HCT116 (cell line): ENCODE measurements around the gene ATAD2B. TPM values are rescaled to one million over a fixed set of nuclear protein-coding genes. Genes with fewer than 3 reads are reported as not detected.

Experiments used
- ATAC-seq: fragments of 200-7000 bp; cut with Tn5 transposase; 2 replicates; pipeline ENCODE4 v1.9.1; 2020; ENCODE audit warnings: mild to moderate bottlenecking, moderate library complexity
- BruUV-seq: library from RNA; stranded (reverse); fragments of 400-500 nt; replicated peaks from 2 replicates; lab custom pipeline; 2021; lab: Mats Ljungman, UMichigan
- CTCF ChIA-PET: fragments of 300-600 bp; sonication (Branson Sonifier 250); formaldehyde crosslinking; loops from one replicate; lab custom pipeline; 2021; ENCODE audit warnings: antibody characterized with exemption; lab: Charles Lee
- POLR2A ChIA-PET: fragments of 300-600, 350-600 bp; sonication (Branson Sonifier 250); formaldehyde crosslinking; loops from one replicate; lab custom pipeline; 2021; ENCODE audit warnings: antibody characterized with exemption; lab: Charles Lee
- RAD21 ChIA-PET, 2 experiments: fragments of 300-600 bp; sonication (Branson Sonifier 250); formaldehyde crosslinking; loops; one replicate each; lab custom pipeline; 2023; ENCODE audit warnings: low total read pairs in 2 of 2; ENCODE audit not compliant: uncharacterized antibody in 2 of 2, unreplicated experiment in 2 of 2, low non-redundant PET in 1 of 2; lab: Charles Lee
- DNase-seq: peaks from one replicate; pipeline ENCODE4 v3.0.0-alpha.2; 2010; ENCODE audit warnings: low read depth, low spot score
- H2AFZ ChIP-seq: fragments of 200-600 bp; shearing (Covaris generic), sonication (generic); 2 replicates; pipeline ENCODE4 v1.6.1; 2017; ENCODE audit warnings: low read depth, mixed run types, mixed read lengths, antibody characterized with exemption, low read length; ENCODE audit not compliant: poor library complexity, severe bottlenecking
- H3K27ac ChIP-seq: 2 replicates; pipeline ENCODE4 v1.5.1; 2012; ENCODE audit warnings: low read depth, low read length
- H3K27me3 ChIP-seq: fragments of 200-600 bp; sonication (generic); 2 replicates; pipeline ENCODE4 v1.6.1; 2016; ENCODE audit warnings: mixed run types, low read length, mixed read lengths; ENCODE audit not compliant: insufficient read depth
- H3K36me3 ChIP-seq, 2 experiments: fragments of 200-500 bp in 1 of 2; fragments of 200-600 bp in 1 of 2; sonication (Bioruptor generic) in 1 of 2; sonication (generic) in 1 of 2; 2 replicates each; pipeline versions ENCODE4 v1.5.1 to v1.6.1; 2014 to 2016; ENCODE audit warnings: low read length in 2 of 2, inconsistent platforms in 1 of 2, mixed read lengths in 1 of 2, mixed run types in 1 of 2; ENCODE audit not compliant: insufficient read depth in 2 of 2, control insufficient read depth in 1 of 2
- H3K4me1 ChIP-seq, 2 experiments: fragments of 200-600 bp in 1 of 2; sonication (generic) in 1 of 2; 2 replicates each; pipeline versions ENCODE4 v1.5.1 to v1.6.1; 2012 to 2017; ENCODE audit warnings: low read length in 2 of 2, inconsistent platforms in 1 of 2, mild to moderate bottlenecking in 1 of 2, mixed read lengths in 1 of 2, mixed run types in 1 of 2, moderate library complexity in 1 of 2; ENCODE audit not compliant: insufficient read depth in 2 of 2, control insufficient read depth in 1 of 2
- H3K4me2 ChIP-seq: fragments of 200-600 bp; sonication (generic); 2 replicates; pipeline ENCODE4 v1.6.1; 2017; ENCODE audit warnings: mixed run types, low read length, mixed read lengths
- H3K4me3 ChIP-seq, 2 experiments: fragments of 200-600 bp in 1 of 2; sonication (generic) in 1 of 2; replicated peaks in 1 of 2; 2 replicates each; pipeline ENCODE4 v1.5.1; 2011 to 2016; ENCODE audit warnings: low read length in 2 of 2, control low read depth in 1 of 2, low read depth in 1 of 2, mild to moderate bottlenecking in 1 of 2, mixed read lengths in 1 of 2, mixed run types in 1 of 2
- H3K79me2 ChIP-seq: fragments of 200-600 bp; sonication (generic); 2 replicates; pipeline ENCODE4 v1.6.1; 2017; ENCODE audit warnings: mild to moderate bottlenecking, mixed run types, low read length, moderate library complexity, mixed read lengths; ENCODE audit not compliant: insufficient read depth
- H3K9ac ChIP-seq: fragments of 200-600 bp; sonication (generic); 2 replicates; pipeline ENCODE4 v1.6.1; 2016; ENCODE audit warnings: low read length, mixed read lengths
- H3K9me2 ChIP-seq: fragments of 200-600 bp; sonication (generic), shearing (Covaris generic); 2 replicates; pipeline ENCODE4 v1.6.1; 2017; ENCODE audit warnings: mixed run types, mild to moderate bottlenecking, moderate library complexity; ENCODE audit not compliant: insufficient read depth
- H3K9me3 ChIP-seq, 2 experiments: fragments of 200-500 bp in 1 of 2; fragments of 200-600 bp in 1 of 2; sonication (Bioruptor generic) in 1 of 2; sonication (generic) in 1 of 2; 2 replicates each; pipeline ENCODE4 v1.6.1; 2014 to 2017; ENCODE audit warnings: low read length in 2 of 2, mixed read lengths in 2 of 2, inconsistent platforms in 1 of 2, low read depth in 1 of 2, mild to moderate bottlenecking in 1 of 2, mixed run types in 1 of 2, moderate library complexity in 1 of 2; ENCODE audit not compliant: control insufficient read depth in 1 of 2, insufficient read depth in 1 of 2
- H4K20me1 ChIP-seq: fragments of 200-600 bp; sonication (generic), shearing (Covaris generic); 2 replicates; pipeline ENCODE4 v1.6.1; 2017; ENCODE audit warnings: mixed run types, mild to moderate bottlenecking, moderate library complexity; ENCODE audit not compliant: insufficient read depth
- CEBPB ChIP-seq: IDR thresholded peaks from 2 replicates; pipeline ENCODE4 v1.6.1; 2012; ENCODE audit warnings: low read depth
- CTCF ChIP-seq, 3 experiments: fragments of 200-600 bp in 1 of 3; sonication (generic) in 1 of 3; IDR thresholded peaks in 2 of 3; conservative IDR thresholded peaks in 1 of 3; 2 replicates each; pipeline ENCODE4 v1.5.1; 2012 to 2017; ENCODE audit warnings: low read depth in 2 of 3, low read length in 2 of 3, antibody characterized with exemption in 1 of 3, borderline replicate concordance in 1 of 3, control low read depth in 1 of 3, mild to moderate bottlenecking in 1 of 3, mixed read lengths in 1 of 3, mixed run types in 1 of 3, moderate library complexity in 1 of 3; ENCODE audit not compliant: insufficient read depth in 1 of 3
- EGR1 ChIP-seq: IDR thresholded peaks from 2 replicates; pipeline ENCODE4 v1.6.1; 2012; ENCODE audit warnings: low read depth
- ELF1 ChIP-seq: IDR thresholded peaks from 2 replicates; pipeline ENCODE4 v1.6.1; 2012; ENCODE audit warnings: low read depth, borderline replicate concordance
- EZH2phosphoT487 ChIP-seq: fragments of 200-600 bp; IDR thresholded peaks from 2 replicates; pipeline ENCODE4 v1.6.1; 2018; ENCODE audit warnings: antibody characterized with exemption, borderline replicate concordance
- FOSL1 ChIP-seq: IDR thresholded peaks from 2 replicates; pipeline ENCODE4 v1.6.1; 2012; ENCODE audit warnings: low read depth
- JUND ChIP-seq: IDR thresholded peaks from 2 replicates; pipeline ENCODE4 v1.6.1; 2012
- POLR2A ChIP-seq: IDR thresholded peaks from 2 replicates; pipeline ENCODE4 v1.7.0; 2011; ENCODE audit warnings: borderline replicate concordance; ENCODE audit not compliant: insufficient read depth, insufficient read length; ENCODE audit errors: extremely low read depth
- YY1 ChIP-seq: IDR thresholded peaks from 2 replicates; pipeline ENCODE4 v1.6.1; 2011; ENCODE audit warnings: low read length, low read depth, moderate library complexity, mild to moderate bottlenecking; ENCODE audit not compliant: insufficient replicate concordance; ENCODE audit errors: extremely low read depth
- intact Hi-C: fragments of 100-400 bp; cut with micrococcal nuclease; formaldehyde crosslinking; loops from 2 replicates; pipeline ENCODE4 v1.10.0; 2022
- total RNA-seq: library from RNA; stranded (reverse); gene quantifications from one replicate; pipeline ENCODE4 v1.2.1, GENCODE V29; 2021; ENCODE audit not compliant: unreplicated experiment
- TF ChIP-seq, protein P1 (sequence below): IDR thresholded peaks from 2 replicates; pipeline ENCODE4 v1.6.1; 2012

The ATAD2B gene
- total RNA-seq, 1 experiment from 2014 or later = 9.6 TPM

GRCh38 chr2:23769364-23769763, 157.6 kb downstream of the ATAD2B start:
- intact Hi-C loops = no loop called here
- ChIA-PET POLR2A (no interaction called here), RAD21 (no interaction called here), CTCF (no interaction called here)
- Histone ChIP-seq H3K27ac (no peak overlapping the region), H3K36me3 (no peaks in the 10 kb centered on the region), H3K4me2 (no peak overlapping the region), H3K9me2 (no peaks in the 10 kb centered on the region), H3K27me3 (no peaks in the 10 kb centered on the region), H3K4me3 (no peak overlapping the region), H3K4me1 (peaks cover 0 to 13% of the 10 kb centered on the region in 2 experiments; a peak in 2 of 4 replicates), H3K9me3 (no peaks in the 10 kb centered on the region), H2AFZ (no peak overlapping the region), H3K9ac (no peak overlapping the region), H4K20me1 (no peaks in the 10 kb centered on the region), H3K79me2 (no peaks in the 10 kb centered on the region)
- no peak for ATAC-seq
- TF ChIP-seq FOSL1 (no peak), CEBPB (no peak), EGR1 (no peak), EZH2phosphoT487 (no peak), CTCF (IDR thresholded peaks at IDR 0.05 in 2 of 3, conservative IDR thresholded peaks at IDR 0.05 in 1 of 3; ENCODE audit: borderline replicate concordance in 1 of 3, insufficient read depth in 1 of 3, low read depth in 2 of 3, low read length in 2 of 3) (no peak), POLR2A (no peak), ELF1 (no peak), JUND (no peak), YY1 (no peak)
- TF ChIP-seq, protein P1, sequence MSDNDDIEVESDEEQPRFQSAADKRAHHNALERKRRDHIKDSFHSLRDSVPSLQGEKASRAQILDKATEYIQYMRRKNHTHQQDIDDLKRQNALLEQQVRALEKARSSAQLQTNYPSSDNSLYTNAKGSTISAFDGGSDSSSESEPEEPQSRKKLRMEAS = no peak
- no peak for DNase-seq
- BruUV-seq = no TSS peak
